K562 (cell line): ENCODE results near the gene GPRC6A. TPM values are rescaled to one million over a fixed set of nuclear protein-coding genes. Genes with fewer than 3 reads are reported as not detected.
"Not testable (repeated sequence)": the region's sequence is repeated elsewhere in the genome, so short reads cannot be mapped to it uniquely, and the experiment has no call there.

Experiments
- ATAC-seq: fragments of 200-7000 bp; cut with Tn5 transposase; 3 replicates; pipeline ENCODE4 v1.9.1; 2020; ENCODE audit warnings: moderate library complexity
- BruUV-seq: library from RNA; stranded (reverse); fragments of 400-500 nt; replicated peaks from 2 replicates; lab custom pipeline; 2021; lab: Mats Ljungman, UMichigan
- CTCF ChIA-PET: fragments of 300-600 bp; formaldehyde crosslinking; extraction: SDS; loops from one replicate; lab custom pipeline; 2021; ENCODE audit warnings: low intra/inter-chr PET ratio; lab: Yijun Ruan, JAX
- POLR2A ChIA-PET: fragments of 300-600, 350-650 bp; sonication (Branson Sonifier 250); formaldehyde crosslinking; extraction: SDS; loops from one replicate; lab custom pipeline; 2021; ENCODE audit warnings: antibody characterized with exemption, inconsistent platforms; lab: Yijun Ruan, JAX
- DNase-seq, 4 experiments: peaks; one replicate each; pipeline versions ENCODE4 v3.0.0 to v3.0.0-alpha.2; 2011 to 2018; ENCODE audit warnings: low spot score in 3 of 4, mixed read lengths in 3 of 4; ENCODE audit errors: extremely low read depth in 1 of 4
- FAIRE-seq: peaks from 2 replicates; lab custom pipeline; 2011; peaks lifted over from hg19 to GRCh38; lab: Jason Lieb, UNC
- H2AFZ ChIP-seq: 2 replicates; pipeline ENCODE4 v1.6.0; 2011; ENCODE audit warnings: low read depth, low read length, control low read depth, inconsistent platforms
- H3K27ac ChIP-seq: fragments of 200-600 bp; 3 replicates; pipeline ENCODE4 v1.8.0; 2011; ENCODE audit warnings: low read depth, mild to moderate bottlenecking, control low read depth, inconsistent platforms, low read length, moderate library complexity, mixed read lengths; ENCODE audit errors: extremely low read depth
- H3K27me3 ChIP-seq, 2 experiments: fragments of 300-600 bp in 1 of 2; 2 replicates in 1 of 2; 3 replicates in 1 of 2; pipeline versions ENCODE4 v1.6.0 to v1.8.0; 2011; ENCODE audit warnings: inconsistent platforms in 2 of 2, low read length in 2 of 2, mild to moderate bottlenecking in 1 of 2, mixed read lengths in 1 of 2, moderate library complexity in 1 of 2; ENCODE audit not compliant: control insufficient read depth in 2 of 2, insufficient read depth in 2 of 2
- H3K36me3 ChIP-seq: fragments of 300-600 bp; 3 replicates; pipeline ENCODE4 v1.8.0; 2011; ENCODE audit warnings: mild to moderate bottlenecking, low read length, inconsistent platforms; ENCODE audit not compliant: control insufficient read depth, insufficient read depth
- H3K4me1 ChIP-seq, 2 experiments: fragments of 200-600 bp in 1 of 2; replicated peaks in 1 of 2; 2 replicates in 1 of 2; 3 replicates in 1 of 2; pipeline versions ENCODE4 v1.5.1 to v1.8.0; 2011; ENCODE audit warnings: inconsistent platforms in 2 of 2, low read length in 2 of 2, mild to moderate bottlenecking in 1 of 2, mixed read lengths in 1 of 2, moderate library complexity in 1 of 2; ENCODE audit not compliant: control insufficient read depth in 2 of 2, insufficient read depth in 2 of 2
- H3K4me2 ChIP-seq: 2 replicates; pipeline ENCODE4 v1.6.1; 2011; ENCODE audit warnings: low read length, control low read depth, inconsistent platforms, mixed read lengths; ENCODE audit not compliant: insufficient read depth
- H3K4me3 ChIP-seq: fragments of 200-600 bp; sonication (generic), shearing (Covaris generic); 2 replicates; pipeline ENCODE4 v1.5.1; 2016; ENCODE audit warnings: control low read depth, inconsistent platforms
- H3K79me2 ChIP-seq: fragments of 200-600 bp; 3 replicates; pipeline ENCODE4 v1.8.0; 2011; ENCODE audit warnings: low read length, inconsistent platforms; ENCODE audit not compliant: control insufficient read depth, insufficient read depth
- H3K9ac ChIP-seq, 2 experiments: 2 replicates each; pipeline versions ENCODE4 v1.6.0 to v1.6.1; 2011; ENCODE audit warnings: low read depth in 2 of 2, low read length in 2 of 2, control low read depth in 1 of 2, inconsistent platforms in 1 of 2, mild to moderate bottlenecking in 1 of 2, mixed read lengths in 1 of 2; ENCODE audit not compliant: insufficient read depth in 1 of 2
- H3K9me1 ChIP-seq: one replicate; pipeline ENCODE4 v1.6.0; 2011; ENCODE audit warnings: inconsistent platforms, mild to moderate bottlenecking, low read length, moderate library complexity; ENCODE audit not compliant: control insufficient read depth, insufficient read depth
- H3K9me3 ChIP-seq: replicated peaks from 2 replicates; pipeline ENCODE4 v1.5.1; 2011; ENCODE audit warnings: low read depth, low read length, inconsistent platforms; ENCODE audit not compliant: control insufficient read depth, insufficient read depth
- H4K20me1 ChIP-seq: replicated peaks from 2 replicates; pipeline ENCODE4 v1.6.1; 2011; ENCODE audit warnings: low read length, inconsistent platforms, mixed read lengths; ENCODE audit not compliant: control insufficient read depth, insufficient read depth
- CXXC5 ChIP-seq: fragments of 250-450 bp; sonication (Bioruptor Pico); IDR thresholded peaks from 2 replicates; pipeline ENCODE4 v1.8.0; 2022; ENCODE audit warnings: inconsistent platforms, mild to moderate bottlenecking, moderate library complexity
- L3MBTL2 ChIP-seq: fragments of 450-650 bp; IDR thresholded peaks from 2 replicates; pipeline ENCODE4 v1.6.1; 2016; ENCODE audit warnings: mild to moderate bottlenecking, moderate library complexity
- NRF1 ChIP-seq, 2 experiments: fragments of 450-650 bp; IDR thresholded peaks in 1 of 2; conservative IDR thresholded peaks in 1 of 2; 2 replicates each; pipeline ENCODE4 v1.6.1; 2014; ENCODE audit warnings: mild to moderate bottlenecking in 2 of 2
- WGBS: fragments of 100-300 bp; shearing (Covaris generic); methylation state at CpG from one replicate; pipeline ENCODE4 v1.1.6; 2016; ENCODE audit warnings: low coverage, mixed read lengths; ENCODE audit not compliant: insufficient coverage; ENCODE audit errors: missing lambda C conversion rate; 5-methylcytosine and 5-hydroxymethylcytosine counted together
- in situ Hi-C: fragments of 300-500 bp; cut with MboI; formaldehyde crosslinking; loops from 4 replicates; pipeline ENCODE4 v1.15.0; 2018; ENCODE audit warnings: inconsistent platforms, mixed read lengths
- intact Hi-C: fragments of 100-400 bp; cut with micrococcal nuclease; formaldehyde crosslinking; loops from 2 replicates; pipeline ENCODE4 v1.14.2; 2022
- polyA plus RNA-seq, 8 experiments: library from polyadenylated mRNA; depleted of rRNA in 4 of 8; stranded (reverse) in 5 of 8; unstranded in 3 of 8; fragments of >200 nt; fragmentation: Nextera tagmentation in 2 of 8; fragmentation: Illumina TruSeq in 1 of 8; extraction: Ambion mirVana in 2 of 8; extraction: Trizol in 1 of 8; gene quantifications; 2 replicates each; pipeline versions ENCODE4 v1.2.1 to v1.2.3, GENCODE V29; 2011 to 2014; ENCODE audit warnings: inconsistent platforms in 1 of 8, missing spikeins in 1 of 8
- total RNA-seq, 7 experiments: library from RNA; depleted of rRNA in 6 of 7; stranded (reverse); fragments of >200 nt in 6 of 7; fragmentation: Illumina TruSeq in 2 of 7; extraction: Trizol in 2 of 7; gene quantifications; 2 replicates each; pipeline versions ENCODE4 v1.2.1 to v1.2.3, GENCODE V29; 2011 to 2021; ENCODE audit warnings: low replicate concordance in 1 of 7
- TF ChIP-seq, protein P1 (sequence below): fragments of 450-650 bp; IDR thresholded peaks from 2 replicates; pipeline ENCODE4 v1.6.1; 2016; ENCODE audit warnings: mild to moderate bottlenecking, moderate library complexity
- TF ChIP-seq, protein P2 (sequence below), 2 experiments: IDR thresholded peaks in 1 of 2; conservative IDR thresholded peaks in 1 of 2; 2 replicates each; pipeline ENCODE4 v1.6.1; 2016; ENCODE audit warnings: low read depth in 2 of 2, mild to moderate bottlenecking in 1 of 2, missing compliant biosample characterization in 1 of 2, missing genetic modification characterization in 1 of 2, moderate library complexity in 1 of 2
- TF ChIP-seq, protein P3 (sequence below): fragments of 450-650 bp; IDR thresholded peaks from 2 replicates; pipeline ENCODE4 v1.6.1; 2016

GPRC6A gene
- total and polyA plus RNA-seq, 9 of the 15 experiments (the other 6 are each of a cell fraction or from before 2014, with no cell fraction given): 0.03 TPM; not detected in 7

DNA sequence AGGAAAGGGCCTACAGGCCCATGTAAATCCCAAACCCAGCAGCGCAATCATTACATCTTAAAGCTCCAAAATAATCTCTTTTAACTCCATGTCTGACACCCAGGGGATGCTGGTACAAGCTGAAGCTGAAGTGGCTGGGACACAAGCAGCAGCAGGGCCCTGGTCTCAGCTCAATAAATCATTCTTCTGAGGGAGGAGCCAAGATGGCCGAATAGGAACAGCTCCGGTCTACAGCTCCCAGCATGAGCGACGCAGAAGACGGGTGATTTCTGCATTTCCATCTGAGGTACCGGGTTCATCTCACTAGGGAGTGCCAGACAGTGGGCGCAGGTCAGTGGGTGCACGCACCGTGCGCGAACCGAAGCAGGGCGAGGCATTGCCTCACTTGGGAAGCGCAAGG, 12.5 kb downstream of the GPRC6A start:
- POLR2A ChIA-PET, intact Hi-C loops, BruUV-seq, H3K9ac ChIP-seq, in situ Hi-C loops, H3K27ac ChIP-seq, H3K9me3 ChIP-seq, H3K79me2 ChIP-seq, H4K20me1 ChIP-seq, H3K4me1 ChIP-seq, CTCF ChIA-PET, H3K27me3 ChIP-seq, H3K9me1 ChIP-seq, H3K36me3 ChIP-seq, FAIRE-seq: not testable (repeated sequence)
- Histone ChIP-seq H3K4me3 (peak overlapping the region; percentile 6; the same call in 1 of the 2 replicates), H3K4me2 (peak overlapping the region; percentile 70), H2AFZ (peak overlapping the region; percentile 69)
- 5% methylated on average over 4 of the region's 15 CpGs for WGBS
- DNase-seq: peak in 2 of 4 experiments; percentile 22 to 57
- ATAC-seq: peak; percentile 93
- TF ChIP-seq, protein P1, sequence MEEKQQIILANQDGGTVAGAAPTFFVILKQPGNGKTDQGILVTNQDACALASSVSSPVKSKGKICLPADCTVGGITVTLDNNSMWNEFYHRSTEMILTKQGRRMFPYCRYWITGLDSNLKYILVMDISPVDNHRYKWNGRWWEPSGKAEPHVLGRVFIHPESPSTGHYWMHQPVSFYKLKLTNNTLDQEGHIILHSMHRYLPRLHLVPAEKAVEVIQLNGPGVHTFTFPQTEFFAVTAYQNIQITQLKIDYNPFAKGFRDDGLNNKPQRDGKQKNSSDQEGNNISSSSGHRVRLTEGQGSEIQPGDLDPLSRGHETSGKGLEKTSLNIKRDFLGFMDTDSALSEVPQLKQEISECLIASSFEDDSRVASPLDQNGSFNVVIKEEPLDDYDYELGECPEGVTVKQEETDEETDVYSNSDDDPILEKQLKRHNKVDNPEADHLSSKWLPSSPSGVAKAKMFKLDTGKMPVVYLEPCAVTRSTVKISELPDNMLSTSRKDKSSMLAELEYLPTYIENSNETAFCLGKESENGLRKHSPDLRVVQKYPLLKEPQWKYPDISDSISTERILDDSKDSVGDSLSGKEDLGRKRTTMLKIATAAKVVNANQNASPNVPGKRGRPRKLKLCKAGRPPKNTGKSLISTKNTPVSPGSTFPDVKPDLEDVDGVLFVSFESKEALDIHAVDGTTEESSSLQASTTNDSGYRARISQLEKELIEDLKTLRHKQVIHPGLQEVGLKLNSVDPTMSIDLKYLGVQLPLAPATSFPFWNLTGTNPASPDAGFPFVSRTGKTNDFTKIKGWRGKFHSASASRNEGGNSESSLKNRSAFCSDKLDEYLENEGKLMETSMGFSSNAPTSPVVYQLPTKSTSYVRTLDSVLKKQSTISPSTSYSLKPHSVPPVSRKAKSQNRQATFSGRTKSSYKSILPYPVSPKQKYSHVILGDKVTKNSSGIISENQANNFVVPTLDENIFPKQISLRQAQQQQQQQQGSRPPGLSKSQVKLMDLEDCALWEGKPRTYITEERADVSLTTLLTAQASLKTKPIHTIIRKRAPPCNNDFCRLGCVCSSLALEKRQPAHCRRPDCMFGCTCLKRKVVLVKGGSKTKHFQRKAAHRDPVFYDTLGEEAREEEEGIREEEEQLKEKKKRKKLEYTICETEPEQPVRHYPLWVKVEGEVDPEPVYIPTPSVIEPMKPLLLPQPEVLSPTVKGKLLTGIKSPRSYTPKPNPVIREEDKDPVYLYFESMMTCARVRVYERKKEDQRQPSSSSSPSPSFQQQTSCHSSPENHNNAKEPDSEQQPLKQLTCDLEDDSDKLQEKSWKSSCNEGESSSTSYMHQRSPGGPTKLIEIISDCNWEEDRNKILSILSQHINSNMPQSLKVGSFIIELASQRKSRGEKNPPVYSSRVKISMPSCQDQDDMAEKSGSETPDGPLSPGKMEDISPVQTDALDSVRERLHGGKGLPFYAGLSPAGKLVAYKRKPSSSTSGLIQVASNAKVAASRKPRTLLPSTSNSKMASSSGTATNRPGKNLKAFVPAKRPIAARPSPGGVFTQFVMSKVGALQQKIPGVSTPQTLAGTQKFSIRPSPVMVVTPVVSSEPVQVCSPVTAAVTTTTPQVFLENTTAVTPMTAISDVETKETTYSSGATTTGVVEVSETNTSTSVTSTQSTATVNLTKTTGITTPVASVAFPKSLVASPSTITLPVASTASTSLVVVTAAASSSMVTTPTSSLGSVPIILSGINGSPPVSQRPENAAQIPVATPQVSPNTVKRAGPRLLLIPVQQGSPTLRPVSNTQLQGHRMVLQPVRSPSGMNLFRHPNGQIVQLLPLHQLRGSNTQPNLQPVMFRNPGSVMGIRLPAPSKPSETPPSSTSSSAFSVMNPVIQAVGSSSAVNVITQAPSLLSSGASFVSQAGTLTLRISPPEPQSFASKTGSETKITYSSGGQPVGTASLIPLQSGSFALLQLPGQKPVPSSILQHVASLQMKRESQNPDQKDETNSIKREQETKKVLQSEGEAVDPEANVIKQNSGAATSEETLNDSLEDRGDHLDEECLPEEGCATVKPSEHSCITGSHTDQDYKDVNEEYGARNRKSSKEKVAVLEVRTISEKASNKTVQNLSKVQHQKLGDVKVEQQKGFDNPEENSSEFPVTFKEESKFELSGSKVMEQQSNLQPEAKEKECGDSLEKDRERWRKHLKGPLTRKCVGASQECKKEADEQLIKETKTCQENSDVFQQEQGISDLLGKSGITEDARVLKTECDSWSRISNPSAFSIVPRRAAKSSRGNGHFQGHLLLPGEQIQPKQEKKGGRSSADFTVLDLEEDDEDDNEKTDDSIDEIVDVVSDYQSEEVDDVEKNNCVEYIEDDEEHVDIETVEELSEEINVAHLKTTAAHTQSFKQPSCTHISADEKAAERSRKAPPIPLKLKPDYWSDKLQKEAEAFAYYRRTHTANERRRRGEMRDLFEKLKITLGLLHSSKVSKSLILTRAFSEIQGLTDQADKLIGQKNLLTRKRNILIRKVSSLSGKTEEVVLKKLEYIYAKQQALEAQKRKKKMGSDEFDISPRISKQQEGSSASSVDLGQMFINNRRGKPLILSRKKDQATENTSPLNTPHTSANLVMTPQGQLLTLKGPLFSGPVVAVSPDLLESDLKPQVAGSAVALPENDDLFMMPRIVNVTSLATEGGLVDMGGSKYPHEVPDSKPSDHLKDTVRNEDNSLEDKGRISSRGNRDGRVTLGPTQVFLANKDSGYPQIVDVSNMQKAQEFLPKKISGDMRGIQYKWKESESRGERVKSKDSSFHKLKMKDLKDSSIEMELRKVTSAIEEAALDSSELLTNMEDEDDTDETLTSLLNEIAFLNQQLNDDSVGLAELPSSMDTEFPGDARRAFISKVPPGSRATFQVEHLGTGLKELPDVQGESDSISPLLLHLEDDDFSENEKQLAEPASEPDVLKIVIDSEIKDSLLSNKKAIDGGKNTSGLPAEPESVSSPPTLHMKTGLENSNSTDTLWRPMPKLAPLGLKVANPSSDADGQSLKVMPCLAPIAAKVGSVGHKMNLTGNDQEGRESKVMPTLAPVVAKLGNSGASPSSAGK: peak; percentile 33
- TF ChIP-seq CXXC5 (CRISPR knock-in tag) (peak; percentile 38; the same call in 1 of the 2 replicates), NRF1 (conservative IDR thresholded peaks at IDR 0.05 in 1 of 2, IDR thresholded peaks at IDR 0.05 in 1 of 2) (peak in 1 of 2 experiments; percentile 20; a peak in 1 of 4 replicates), L3MBTL2 (peak; percentile 54; the same call in 1 of the 2 replicates)
- TF ChIP-seq, protein P2, sequence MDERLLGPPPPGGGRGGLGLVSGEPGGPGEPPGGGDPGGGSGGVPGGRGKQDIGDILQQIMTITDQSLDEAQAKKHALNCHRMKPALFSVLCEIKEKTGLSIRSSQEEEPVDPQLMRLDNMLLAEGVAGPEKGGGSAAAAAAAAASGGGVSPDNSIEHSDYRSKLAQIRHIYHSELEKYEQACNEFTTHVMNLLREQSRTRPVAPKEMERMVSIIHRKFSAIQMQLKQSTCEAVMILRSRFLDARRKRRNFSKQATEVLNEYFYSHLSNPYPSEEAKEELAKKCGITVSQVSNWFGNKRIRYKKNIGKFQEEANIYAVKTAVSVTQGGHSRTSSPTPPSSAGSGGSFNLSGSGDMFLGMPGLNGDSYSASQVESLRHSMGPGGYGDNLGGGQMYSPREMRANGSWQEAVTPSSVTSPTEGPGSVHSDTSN (CRISPR knock-in tag; IDR thresholded peaks at IDR 0.05; ENCODE audit: low read depth): not testable (repeated sequence)
- TF ChIP-seq, protein P2 (tag; conservative IDR thresholded peaks at IDR 0.05; ENCODE audit: low read depth): peak; percentile 87
- TF ChIP-seq, protein P3, sequence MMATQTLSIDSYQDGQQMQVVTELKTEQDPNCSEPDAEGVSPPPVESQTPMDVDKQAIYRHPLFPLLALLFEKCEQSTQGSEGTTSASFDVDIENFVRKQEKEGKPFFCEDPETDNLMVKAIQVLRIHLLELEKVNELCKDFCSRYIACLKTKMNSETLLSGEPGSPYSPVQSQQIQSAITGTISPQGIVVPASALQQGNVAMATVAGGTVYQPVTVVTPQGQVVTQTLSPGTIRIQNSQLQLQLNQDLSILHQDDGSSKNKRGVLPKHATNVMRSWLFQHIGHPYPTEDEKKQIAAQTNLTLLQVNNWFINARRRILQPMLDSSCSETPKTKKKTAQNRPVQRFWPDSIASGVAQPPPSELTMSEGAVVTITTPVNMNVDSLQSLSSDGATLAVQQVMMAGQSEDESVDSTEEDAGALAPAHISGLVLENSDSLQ: peak; percentile 94
